Ovary (tissue), 3 donors: ENCODE measurements around the gene ADAMTS12.

Source experiments
- CTCF ChIP-seq, 3 donors: fragments of 450-650 bp in 2 of 3; fragments of 200-600 bp in 1 of 3; IDR thresholded peaks; one replicate each; pipeline versions ENCODE4 v1.5.1 to v1.8.0; 2016 to 2022; ENCODE audit warnings: antibody characterized with exemption in 3 of 3, mild to moderate bottlenecking in 1 of 3
- EP300 ChIP-seq: sonication (generic); formaldehyde crosslinking; IDR thresholded peaks from one replicate; pipeline ENCODE4 v1.6.1; 2017; ENCODE audit warnings: antibody characterized with exemption
- POLR2A ChIP-seq: fragments of 450-650 bp; IDR thresholded peaks from one replicate; pipeline ENCODE4 v1.6.1; 2017; ENCODE audit warnings: antibody characterized with exemption, mild to moderate bottlenecking, moderate library complexity
- donor health status: DM: no; HTN: no; CAD: no.

GRCh38 chr5:33743099-33743498 lies 148.7 kb downstream of the ADAMTS12 start:
- no peak for TF ChIP-seq EP300
- no peak for TF ChIP-seq POLR2A
- no peak for TF ChIP-seq CTCF (IDR thresholded peaks at IDR 0.05)
